ENCODE measurements around the gene IER5L. TPM values are rescaled to one million over a fixed set of nuclear protein-coding genes. Genes with fewer than 3 reads are reported as not detected.
"Not testable (repeated sequence)": the region's sequence is repeated elsewhere in the genome, so short reads cannot be mapped to it uniquely, and the experiment has no call there.

Gene IER5L
- total and polyA plus RNA-seq, 2 experiments from 2014 or later: 4.3 to 81.7 TPM

GRCh38 chr9:129135476-129135875 lies 42.6 kb downstream of the IER5L start:
- TF ChIP-seq EZH2 (IDR thresholded peaks at IDR 0.05; ENCODE audit: insufficient read depth, poor library complexity, severe bottlenecking) (no peak), EZH2phosphoT487 (IDR thresholded peaks at IDR 0.05; ENCODE audit: insufficient read depth, low read depth) (no peak)
- Histone ChIP-seq H2AFZ (no peak overlapping the region), H3K79me2 (ENCODE audit: insufficient read depth) (no peaks in the 10 kb centered on the region), H3F3A (ENCODE audit: insufficient read depth) (peaks cover 9% of the 10 kb centered on the region), H3K27ac (no peak overlapping the region), H3K9me3 (ENCODE audit: low read depth) (no peaks in the 10 kb centered on the region), H3K9ac (no peak overlapping the region), H3K4me3 (no peak overlapping the region), H3K4me2 (ENCODE audit: unreplicated experiment) (no peak overlapping the region), H3K9me2 (ENCODE audit: insufficient read depth) (no peaks in the 10 kb centered on the region), H3K27me3 (replicated peaks; ENCODE audit: insufficient read depth) (no peaks in the 10 kb centered on the region), H4K20me1 (ENCODE audit: insufficient read depth) (no peaks in the 10 kb centered on the region), H3K4me1 (ENCODE audit: insufficient read depth) (peaks cover 23% of the 10 kb centered on the region), H3K36me3 (ENCODE audit: low read depth) (no peaks in the 10 kb centered on the region)
- WGBS, 2 experiments (ENCODE audit: low coverage in 1 of 2, low lambda C conversion rate in 2 of 2, missing lambda C conversion rate in 2 of 2): 84 to 87% methylated on average over 6 of the region's 6 CpGs
- DNase-seq: no peak
- in situ Hi-C loops (cut with MboI): loop anchor here (10.0 kb wide), 1 partner anchor 649 kb away; no protein-coding TSS in a partner anchor

- WGBS, 2 experiments (ENCODE audit: low coverage in 1 of 2, low lambda C conversion rate in 2 of 2, missing lambda C conversion rate in 2 of 2): 76 to 81% methylated on average over 4 of the region's 4 CpGs
- no peak overlapping the region for H2AFZ ChIP-seq
- peaks cover 4% of the 10 kb centered on the region for H3K4me1 ChIP-seq (ENCODE audit: insufficient read depth)
Observed at GRCh38 chr9:129133082-129133481, 45.0 kb downstream of the IER5L start.

GRCh38 chr9:129131300-129132145 lies 46.5 kb downstream of the IER5L start:
- H3K9ac ChIP-seq: no peak overlapping the region
- in situ Hi-C loops (cut with MboI): loop anchor here (5.0 to 10.0 kb wide), 2 partner anchors 486 to 653 kb away; no protein-coding TSS in a partner anchor

More at GRCh38 chr9:129133082-129133481, 45.0 kb downstream of the IER5L start:
- no peaks in the 10 kb centered on the region for H3K27me3 ChIP-seq (replicated peaks; ENCODE audit: insufficient read depth)
- H3K79me2 ChIP-seq (ENCODE audit: insufficient read depth): no peaks in the 10 kb centered on the region
- H3K36me3 ChIP-seq (ENCODE audit: low read depth): no peaks in the 10 kb centered on the region
- H3K27ac ChIP-seq: no peak overlapping the region
- no peaks in the 10 kb centered on the region for H3K9me2 ChIP-seq (ENCODE audit: insufficient read depth)
- in situ Hi-C loops (cut with MboI): loop anchor here (5.0 to 10.0 kb wide), 2 partner anchors 484 to 652 kb away; no protein-coding TSS in a partner anchor
- no peak overlapping the region for H3K4me3 ChIP-seq
- H4K20me1 ChIP-seq (ENCODE audit: insufficient read depth): no peaks in the 10 kb centered on the region
- H3K9ac ChIP-seq: no peak overlapping the region
- H3K4me2 ChIP-seq (ENCODE audit: unreplicated experiment): no peak overlapping the region
- no peaks in the 10 kb centered on the region for H3K9me3 ChIP-seq (ENCODE audit: low read depth)
- H3F3A ChIP-seq (ENCODE audit: insufficient read depth): no peaks in the 10 kb centered on the region; the same call in none of the 2 replicates
- no peak for DNase-seq
- TF ChIP-seq EZH2phosphoT487 (IDR thresholded peaks at IDR 0.05; ENCODE audit: insufficient read depth, low read depth) (no peak), EZH2 (IDR thresholded peaks at IDR 0.05; ENCODE audit: insufficient read depth, poor library complexity, severe bottlenecking) (no peak)

GRCh38 chr9:129130791-129131190 lies 47.3 kb downstream of the IER5L start:
- WGBS, 2 experiments (ENCODE audit: low coverage in 1 of 2, low lambda C conversion rate in 2 of 2, missing lambda C conversion rate in 2 of 2): 65 to 66% methylated on average over 3 of the region's 3 CpGs
- Histone ChIP-seq H3K4me2 (ENCODE audit: unreplicated experiment) (no peak overlapping the region), H3F3A (ENCODE audit: insufficient read depth) (no peaks in the 10 kb centered on the region), H2AFZ (no peak overlapping the region), H3K79me2 (ENCODE audit: insufficient read depth) (no peaks in the 10 kb centered on the region; the same call in 1 of the 2 replicates), H3K9ac (no peak overlapping the region), H3K9me3 (ENCODE audit: low read depth) (no peaks in the 10 kb centered on the region), H3K36me3 (ENCODE audit: low read depth) (peaks cover 2% of the 10 kb centered on the region; the same call in 1 of the 2 replicates), H3K4me1 (ENCODE audit: insufficient read depth) (peaks cover 1% of the 10 kb centered on the region; the same call in 1 of the 2 replicates), H3K4me3 (no peak overlapping the region), H3K27ac (no peak overlapping the region), H4K20me1 (ENCODE audit: insufficient read depth) (no peaks in the 10 kb centered on the region), H3K27me3 (replicated peaks; ENCODE audit: insufficient read depth) (no peaks in the 10 kb centered on the region), H3K9me2 (ENCODE audit: insufficient read depth) (no peaks in the 10 kb centered on the region)
- in situ Hi-C loops (cut with MboI): loop anchor here (5.0 to 10.0 kb wide), 2 partner anchors 487 to 654 kb away; no protein-coding TSS in a partner anchor
- no peak for DNase-seq
- TF ChIP-seq EZH2 (IDR thresholded peaks at IDR 0.05; ENCODE audit: insufficient read depth, poor library complexity, severe bottlenecking): no peak
- no peak for TF ChIP-seq EZH2phosphoT487 (IDR thresholded peaks at IDR 0.05; ENCODE audit: insufficient read depth, low read depth)

More at GRCh38 chr9:129131300-129132145, 46.5 kb downstream of the IER5L start:
- no peak overlapping the region for H3K4me2 ChIP-seq (ENCODE audit: unreplicated experiment)
- no peak for TF ChIP-seq EZH2phosphoT487 (IDR thresholded peaks at IDR 0.05; ENCODE audit: insufficient read depth, low read depth)
- no peak for TF ChIP-seq EZH2 (IDR thresholded peaks at IDR 0.05; ENCODE audit: insufficient read depth, poor library complexity, severe bottlenecking)
- H3K27me3 ChIP-seq (replicated peaks; ENCODE audit: insufficient read depth): no peaks in the 10 kb centered on the region
- no peaks in the 10 kb centered on the region; the same call in 1 of the 2 replicates for H3K79me2 ChIP-seq (ENCODE audit: insufficient read depth)
- no peak overlapping the region for H3K27ac ChIP-seq
- H2AFZ ChIP-seq: no peak overlapping the region
- H3K4me3 ChIP-seq: no peak overlapping the region
- 34 to 44% methylated on average over 12 to 13 of the region's 13 CpGs for WGBS, 2 experiments (ENCODE audit: low coverage in 1 of 2, low lambda C conversion rate in 2 of 2, missing lambda C conversion rate in 2 of 2)
- H4K20me1 ChIP-seq (ENCODE audit: insufficient read depth): no peaks in the 10 kb centered on the region
- H3K9me3 ChIP-seq (ENCODE audit: low read depth): no peaks in the 10 kb centered on the region
- H3K4me1 ChIP-seq (ENCODE audit: insufficient read depth): no peaks in the 10 kb centered on the region
- H3K9me2 ChIP-seq (ENCODE audit: insufficient read depth): no peaks in the 10 kb centered on the region
- H3F3A ChIP-seq (ENCODE audit: insufficient read depth): no peaks in the 10 kb centered on the region
- peaks cover 2% of the 10 kb centered on the region; the same call in 1 of the 2 replicates for H3K36me3 ChIP-seq (ENCODE audit: low read depth)
- DNase-seq: peak; percentile 77

DNA sequence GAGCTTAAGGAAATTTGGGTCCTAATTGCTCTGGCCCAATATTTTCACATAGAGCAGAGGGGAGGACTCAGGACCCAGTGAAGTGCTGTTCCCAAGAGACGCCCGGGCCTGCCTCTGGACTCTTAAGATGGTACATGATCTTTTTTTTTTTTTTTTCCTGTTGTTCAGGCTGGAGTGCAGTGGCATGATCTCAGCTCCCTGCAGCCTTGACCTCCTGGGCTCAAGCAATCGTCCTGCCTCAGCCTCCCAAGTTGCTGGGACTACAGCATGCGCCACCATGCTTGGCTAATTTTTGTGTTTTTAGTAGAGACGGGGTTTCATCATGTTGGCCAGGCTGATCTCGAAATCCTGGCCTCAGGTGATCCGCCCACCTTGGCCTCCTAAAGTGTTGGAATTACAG lies 47.8 kb downstream of the IER5L start:
- not testable (repeated sequence) for H3K79me2 ChIP-seq (ENCODE audit: insufficient read depth); H3K4me3 ChIP-seq; H3F3A ChIP-seq (ENCODE audit: insufficient read depth); H3K27ac ChIP-seq; H3K27me3 ChIP-seq (replicated peaks; ENCODE audit: insufficient read depth); H3K9me3 ChIP-seq (ENCODE audit: low read depth); H3K9ac ChIP-seq; H3K4me2 ChIP-seq (ENCODE audit: unreplicated experiment); H3K9me2 ChIP-seq (ENCODE audit: insufficient read depth); DNase-seq; H3K36me3 ChIP-seq (ENCODE audit: low read depth); H2AFZ ChIP-seq; H4K20me1 ChIP-seq (ENCODE audit: insufficient read depth); H3K4me1 ChIP-seq (ENCODE audit: insufficient read depth)
- in situ Hi-C loops (cut with MboI): loop anchor here (5.0 to 10.0 kb wide), 2 partner anchors 487 to 655 kb away; no protein-coding TSS in a partner anchor
- 94 to 95% methylated on average over 7 of the region's 7 CpGs for WGBS, 2 experiments (ENCODE audit: low coverage in 1 of 2, low lambda C conversion rate in 2 of 2, missing lambda C conversion rate in 2 of 2)

Data from GM23248 (cell line).